Measurements from ENCODE around the gene CDON.

The CDON gene

GRCh38 chr11:126105022-126105747, 42.5 kb upstream of the CDON start:
- H4K20me1 ChIP-seq (ENCODE audit: low read depth, low read length) = no peaks in the 10 kb centered on the region
- no peak overlapping the region for H3K4me2 ChIP-seq (ENCODE audit: low read depth, low read length, poor library complexity, severe bottlenecking)
- H3K9ac ChIP-seq (ENCODE audit: low read length) = no peak overlapping the region
- no peaks in the 10 kb centered on the region for H3K79me2 ChIP-seq (ENCODE audit: insufficient read depth, low read length)
- H2AFZ ChIP-seq (ENCODE audit: low read depth, low read length, severe bottlenecking) = no peak overlapping the region
- H3F3A ChIP-seq (ENCODE audit: insufficient read depth) = no peaks in the 10 kb centered on the region
- TF ChIP-seq CTCF (IDR thresholded peaks at IDR 0.05; ENCODE audit: insufficient read depth, low read length, poor library complexity, severe bottlenecking) (no peak), EZH2phosphoT487 (conservative IDR thresholded peaks at IDR 0.05; ENCODE audit: low read length) (no peak)
- H3K27me3 ChIP-seq (ENCODE audit: low read length) = no peaks in the 10 kb centered on the region
- no peak overlapping the region for H3K27ac ChIP-seq (ENCODE audit: low read depth, low read length)
- H3K9me3 ChIP-seq (ENCODE audit: insufficient read depth, low read length) = no peaks in the 10 kb centered on the region
- no peak overlapping the region for H3K4me3 ChIP-seq (ENCODE audit: insufficient read depth, low read length, poor library complexity, severe bottlenecking)
- no peaks in the 10 kb centered on the region for H3K9me2 ChIP-seq (replicated peaks; ENCODE audit: insufficient read depth, low read length)
- no peaks in the 10 kb centered on the region for H3K36me3 ChIP-seq (ENCODE audit: low read length)

- Histone ChIP-seq H3K36me3 (ENCODE audit: low read length) (no peaks in the 10 kb centered on the region), H3F3A (ENCODE audit: insufficient read depth) (no peaks in the 10 kb centered on the region), H3K27ac (ENCODE audit: low read depth, low read length) (no peak overlapping the region), H3K27me3 (ENCODE audit: low read length) (no peaks in the 10 kb centered on the region), H3K79me2 (ENCODE audit: insufficient read depth, low read length) (no peaks in the 10 kb centered on the region), H4K20me1 (ENCODE audit: low read depth, low read length) (no peaks in the 10 kb centered on the region), H3K4me3 (ENCODE audit: insufficient read depth, low read length, poor library complexity, severe bottlenecking) (no peak overlapping the region), H3K9me3 (ENCODE audit: insufficient read depth, low read length) (no peaks in the 10 kb centered on the region), H3K4me2 (ENCODE audit: low read depth, low read length, poor library complexity, severe bottlenecking) (no peak overlapping the region), H2AFZ (ENCODE audit: low read depth, low read length, severe bottlenecking) (no peak overlapping the region), H3K9me2 (replicated peaks; ENCODE audit: insufficient read depth, low read length) (no peaks in the 10 kb centered on the region), H3K9ac (ENCODE audit: low read length) (no peak overlapping the region)
- TF ChIP-seq CTCF (IDR thresholded peaks at IDR 0.05; ENCODE audit: insufficient read depth, low read length, poor library complexity, severe bottlenecking) (no peak), EZH2phosphoT487 (conservative IDR thresholded peaks at IDR 0.05; ENCODE audit: low read length) (no peak)
Observed at GRCh38 chr11:126104420-126104819, 41.8 kb upstream of the CDON start.

GRCh38 chr11:126103150-126103549, 40.5 kb upstream of the CDON start:
- Histone ChIP-seq H3F3A (ENCODE audit: insufficient read depth) (no peaks in the 10 kb centered on the region), H2AFZ (ENCODE audit: low read depth, low read length, severe bottlenecking) (no peak overlapping the region), H3K27me3 (ENCODE audit: low read length) (no peaks in the 10 kb centered on the region), H3K4me3 (ENCODE audit: insufficient read depth, low read length, poor library complexity, severe bottlenecking) (no peak overlapping the region), H3K9ac (ENCODE audit: low read length) (no peak overlapping the region), H3K36me3 (ENCODE audit: low read length) (no peaks in the 10 kb centered on the region), H4K20me1 (ENCODE audit: low read depth, low read length) (no peaks in the 10 kb centered on the region), H3K9me3 (ENCODE audit: insufficient read depth, low read length) (no peaks in the 10 kb centered on the region), H3K79me2 (ENCODE audit: insufficient read depth, low read length) (no peaks in the 10 kb centered on the region), H3K27ac (ENCODE audit: low read depth, low read length) (no peak overlapping the region), H3K9me2 (replicated peaks; ENCODE audit: insufficient read depth, low read length) (no peaks in the 10 kb centered on the region), H3K4me2 (ENCODE audit: low read depth, low read length, poor library complexity, severe bottlenecking) (no peak overlapping the region)
- TF ChIP-seq CTCF (IDR thresholded peaks at IDR 0.05; ENCODE audit: insufficient read depth, low read length, poor library complexity, severe bottlenecking) (no peak), EZH2phosphoT487 (conservative IDR thresholded peaks at IDR 0.05; ENCODE audit: low read length) (no peak)

Data from SU-DHL-6 (cell line).